Endothelial cell of umbilical vein (primary cell): ENCODE results near the gene KAZN. TPM values are rescaled to one million over a fixed set of nuclear protein-coding genes. Genes with fewer than 3 reads are reported as not detected.

ENCODE experiments used
- BruUV-seq: library from RNA; stranded (reverse); fragments of 400-500 nt; replicated peaks from 2 replicates; lab custom pipeline; 2021; lab: Mats Ljungman, UMichigan
- CTCF ChIA-PET: fragments of 300-600, 350-600 bp; sonication (Branson Sonifier 250); formaldehyde crosslinking; loops from one replicate; lab custom pipeline; 2021; ENCODE audit warnings: antibody characterized with exemption, inconsistent platforms; lab: Charles Lee
- POLR2A ChIA-PET: fragments of 300-600, 350-600 bp; sonication (Branson Sonifier 250); formaldehyde crosslinking; loops from one replicate; lab custom pipeline; 2021; ENCODE audit warnings: antibody characterized with exemption, inconsistent platforms; lab: Charles Lee
- DNase-seq: peaks from one replicate; pipeline ENCODE4 v3.0.0-alpha.2; 2011; ENCODE audit warnings: low read depth, low spot score
- FAIRE-seq: peaks from 2 replicates; lab custom pipeline; 2011; peaks lifted over from hg19 to GRCh38; lab: Jason Lieb, UNC
- H2AFZ ChIP-seq: 2 replicates; pipeline ENCODE4 v1.6.0; 2012; ENCODE audit warnings: low read depth, low read length, control low read depth, inconsistent platforms
- H3K27ac ChIP-seq: 2 replicates; pipeline ENCODE4 v1.5.1; 2011; ENCODE audit warnings: low read depth, mild to moderate bottlenecking, control low read depth, low read length, moderate library complexity; ENCODE audit not compliant: insufficient read depth
- H3K27me3 ChIP-seq, 2 experiments: 2 replicates each; pipeline versions ENCODE4 v1.6.0 to v1.6.1; 2011; ENCODE audit warnings: low read length in 2 of 2, mixed read lengths in 1 of 2; ENCODE audit not compliant: control insufficient read depth in 2 of 2, insufficient read depth in 2 of 2
- H3K36me3 ChIP-seq, 2 experiments: 2 replicates in 1 of 2; 3 replicates in 1 of 2; pipeline ENCODE4 v1.5.1; 2011; ENCODE audit warnings: low read length in 2 of 2, mild to moderate bottlenecking in 1 of 2, moderate library complexity in 1 of 2; ENCODE audit not compliant: control insufficient read depth in 2 of 2, insufficient read depth in 2 of 2; ENCODE audit errors: extremely low read depth in 1 of 2
- H3K4me1 ChIP-seq: 3 replicates; pipeline ENCODE4 v1.5.1; 2011; ENCODE audit warnings: mild to moderate bottlenecking, low read length; ENCODE audit not compliant: control insufficient read depth, insufficient read depth; ENCODE audit errors: extremely low read depth
- H3K4me2 ChIP-seq: 2 replicates; pipeline ENCODE4 v1.6.1; 2011; ENCODE audit warnings: low read length, control low read depth, mixed read lengths; ENCODE audit not compliant: insufficient read depth
- H3K4me3 ChIP-seq, 3 experiments: fragments of 200-600 bp in 1 of 3; sonication (generic), shearing (Covaris generic) in 1 of 3; replicated peaks in 1 of 3; 2 replicates each; pipeline ENCODE4 v1.5.1; 2011 to 2016; ENCODE audit warnings: control low read depth in 3 of 3, low read length in 3 of 3, mild to moderate bottlenecking in 2 of 3, inconsistent platforms in 1 of 3, low read depth in 1 of 3, moderate library complexity in 1 of 3; ENCODE audit not compliant: insufficient read depth in 1 of 3
- H3K79me2 ChIP-seq: 2 replicates; pipeline ENCODE4 v1.6.0; 2012; ENCODE audit warnings: low read length, inconsistent platforms; ENCODE audit not compliant: control insufficient read depth, insufficient read depth
- H3K9ac ChIP-seq: replicated peaks from 2 replicates; pipeline ENCODE3; 2011; ENCODE audit warnings: low read length, control low read depth; ENCODE audit not compliant: insufficient read depth; ENCODE audit errors: extremely low read depth
- H3K9me1 ChIP-seq: replicated peaks from 3 replicates; pipeline ENCODE4 v1.6.0; 2011; ENCODE audit warnings: mild to moderate bottlenecking, low read length; ENCODE audit not compliant: control insufficient read depth, insufficient read depth; ENCODE audit errors: extremely low read depth
- H3K9me3 ChIP-seq: replicated peaks from 2 replicates; pipeline ENCODE4 v1.5.1; 2012; ENCODE audit warnings: low read length, inconsistent platforms; ENCODE audit not compliant: control insufficient read depth, insufficient read depth
- H4K20me1 ChIP-seq: replicated peaks from 2 replicates; pipeline ENCODE3; 2011; ENCODE audit warnings: mild to moderate bottlenecking, low read length; ENCODE audit not compliant: control insufficient read depth, insufficient read depth; ENCODE audit errors: extremely low read depth
- CTCF ChIP-seq, 2 donors: IDR thresholded peaks; 1 replicate in 1 of 2; 2 replicates in 1 of 2; pipeline ENCODE4 v1.5.1; 2011; ENCODE audit warnings: low read length in 2 of 2, mild to moderate bottlenecking in 2 of 2, moderate library complexity in 2 of 2, control low read depth in 1 of 2, inconsistent platforms in 1 of 2, low read depth in 1 of 2; ENCODE audit not compliant: insufficient read depth in 1 of 2; ENCODE audit errors: extremely low read depth in 1 of 2
- EZH2 ChIP-seq: IDR thresholded peaks from 2 replicates; pipeline ENCODE4 v1.6.1; 2012; ENCODE audit warnings: borderline replicate concordance, low read depth, mild to moderate bottlenecking, moderate library complexity, low read length, inconsistent platforms; ENCODE audit not compliant: severe bottlenecking
- JUN ChIP-seq: IDR thresholded peaks from 2 replicates; pipeline ENCODE4 v1.6.1; 2011; ENCODE audit warnings: borderline replicate concordance, low read depth; ENCODE audit not compliant: insufficient read length, insufficient read depth
- MYC ChIP-seq: IDR thresholded peaks from one replicate; pipeline ENCODE4 v1.6.1; 2011; ENCODE audit warnings: mild to moderate bottlenecking, low read depth, low read length
- POLR2A ChIP-seq: IDR thresholded peaks from 2 replicates; pipeline ENCODE4 v1.6.1; 2012; ENCODE audit warnings: low read depth, mild to moderate bottlenecking, control low read depth, low read length
- POLR2AphosphoS5 ChIP-seq: IDR thresholded peaks from 2 replicates; pipeline ENCODE4 v1.6.1; 2012; ENCODE audit warnings: low read depth, mild to moderate bottlenecking, control low read depth, low read length, moderate library complexity; ENCODE audit not compliant: insufficient read depth
- dilution Hi-C: fragments of 300-500 bp; cut with MboI; formaldehyde crosslinking; loops from one replicate; pipeline ENCODE4 v1.15.0; 2019; ENCODE audit warnings: low sequenced_read_pairs; ENCODE audit not compliant: extremely low pct_ligation_motif_present
- intact Hi-C: fragments of 100-400 bp; cut with micrococcal nuclease; formaldehyde crosslinking; loops from one replicate; pipeline ENCODE4 v1.10.0; 2022
- polyA plus RNA-seq, 4 experiments: library from polyadenylated mRNA; depleted of rRNA in 3 of 4; stranded (reverse) in 3 of 4; unstranded in 1 of 4; fragments of >200 nt; gene quantifications; 2 replicates each; pipeline versions ENCODE4 v1.2.1 to v1.2.3, GENCODE V29; 2011 to 2012; ENCODE audit warnings: missing spikeins in 1 of 4
- total RNA-seq: library from RNA; stranded (reverse); gene quantifications from 2 replicates; pipeline ENCODE4 v1.2.3, GENCODE V29; 2021

The KAZN gene
- total and polyA plus RNA-seq, 2 donors (not counting 3 experiments of a cell fraction or from before 2014, with no cell fraction given): 1.6 to 5.8 TPM

- Histone ChIP-seq H3K79me2 (peaks cover 14% of the 10 kb centered on the region), H3K4me3 (peak overlapping the region; percentile 42 to 70 (median 53)), H3K4me2 (peak overlapping the region; percentile 88), H3K27me3 (peaks cover 9 to 11% of the 10 kb centered on the region in 2 experiments), H3K9ac (peak overlapping the region; percentile 79), H3K9me1 (no peaks in the 10 kb centered on the region), H3K4me1 (peaks cover 20% of the 10 kb centered on the region), H2AFZ (peak overlapping the region; percentile 85), H3K36me3 (no peaks in the 10 kb centered on the region), H4K20me1 (no peaks in the 10 kb centered on the region), H3K9me3 (no peaks in the 10 kb centered on the region), H3K27ac (peak overlapping the region; percentile 58)
- peak; percentile 70 for DNase-seq
- intact Hi-C loops: loop anchor here (1.0 to 5.0 kb wide), 2 partner anchors 25 to 263 kb away; no protein-coding TSS in a partner anchor
- dilution Hi-C loops: no loop called here
- peak; percentile 70 for FAIRE-seq
- ChIA-PET CTCF (interaction anchor here (0.9 to 7.8 kb wide), 18 partner anchors 8 to 150 kb away, joined by 3 to 211 read pairs (median 7); partner anchors contain the start of gene FHAD1), POLR2A (no interaction called here)
- TF ChIP-seq MYC (no peak), CTCF (IDR thresholded peaks at IDR 0.05; ENCODE audit: extremely low read depth in 1 of 2, insufficient read depth in 1 of 2, low read depth in 1 of 2, low read length in 2 of 2) (peak; percentile 77 to 82), POLR2AphosphoS5 (no peak), JUN (no peak), EZH2 (no peak), POLR2A (peak; percentile 3)
- BruUV-seq: TSS peak; percentile 59
Measured at GRCh38 chr1:15153842-15154479, 555.5 kb downstream of the KAZN start.
